GM10847 (cell line): Measurements from ENCODE around the gene LHX3.

ENCODE experiments used
- POLR2A ChIP-seq: IDR thresholded peaks from 2 replicates; pipeline ENCODE4 v1.6.1; 2011; ENCODE audit not compliant: insufficient read length; ENCODE audit errors: extremely low read depth

Gene LHX3

GRCh38 chr9:136206602-136207275 is 1.8 kb upstream of the LHX3 start:
- no peak for TF ChIP-seq POLR2A

- no peak for TF ChIP-seq POLR2A
Observed at GRCh38 chr9:136205707-136205992, 722 bp upstream of the LHX3 start.

DNA sequence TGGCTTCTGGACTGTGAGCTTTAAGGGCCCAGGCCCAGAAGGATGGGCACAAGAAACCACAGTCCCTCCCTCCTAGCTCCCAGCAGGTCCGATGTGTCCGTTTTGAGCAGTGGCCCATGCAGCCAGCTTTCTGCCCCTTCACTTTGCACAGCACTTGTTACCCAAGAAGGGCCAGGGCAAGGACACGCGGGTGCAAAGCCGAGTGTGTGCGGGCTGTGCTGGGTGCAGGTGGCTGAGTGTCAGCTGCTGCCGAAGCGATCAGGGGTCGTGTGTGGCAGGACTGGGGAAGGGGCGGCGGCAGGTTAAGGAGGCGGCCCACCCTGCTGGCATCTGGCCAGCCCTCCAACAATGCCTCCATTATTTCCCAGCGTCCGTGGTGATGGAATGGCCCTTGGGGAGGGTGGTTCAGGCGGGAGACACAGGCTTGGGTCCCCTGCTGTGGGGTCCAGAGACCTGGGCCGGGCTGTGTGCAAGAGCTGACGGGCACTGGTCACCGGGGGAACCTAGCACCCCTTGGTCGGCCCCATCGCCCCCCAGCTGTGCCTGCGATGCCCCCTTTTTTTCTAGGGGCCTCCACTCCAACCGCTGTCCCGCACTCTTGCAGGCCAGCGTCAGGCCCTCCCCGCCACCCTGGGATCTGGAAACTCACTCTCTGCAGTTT is 653 bp downstream of the LHX3 start:
- no peak for TF ChIP-seq POLR2A

DNA sequence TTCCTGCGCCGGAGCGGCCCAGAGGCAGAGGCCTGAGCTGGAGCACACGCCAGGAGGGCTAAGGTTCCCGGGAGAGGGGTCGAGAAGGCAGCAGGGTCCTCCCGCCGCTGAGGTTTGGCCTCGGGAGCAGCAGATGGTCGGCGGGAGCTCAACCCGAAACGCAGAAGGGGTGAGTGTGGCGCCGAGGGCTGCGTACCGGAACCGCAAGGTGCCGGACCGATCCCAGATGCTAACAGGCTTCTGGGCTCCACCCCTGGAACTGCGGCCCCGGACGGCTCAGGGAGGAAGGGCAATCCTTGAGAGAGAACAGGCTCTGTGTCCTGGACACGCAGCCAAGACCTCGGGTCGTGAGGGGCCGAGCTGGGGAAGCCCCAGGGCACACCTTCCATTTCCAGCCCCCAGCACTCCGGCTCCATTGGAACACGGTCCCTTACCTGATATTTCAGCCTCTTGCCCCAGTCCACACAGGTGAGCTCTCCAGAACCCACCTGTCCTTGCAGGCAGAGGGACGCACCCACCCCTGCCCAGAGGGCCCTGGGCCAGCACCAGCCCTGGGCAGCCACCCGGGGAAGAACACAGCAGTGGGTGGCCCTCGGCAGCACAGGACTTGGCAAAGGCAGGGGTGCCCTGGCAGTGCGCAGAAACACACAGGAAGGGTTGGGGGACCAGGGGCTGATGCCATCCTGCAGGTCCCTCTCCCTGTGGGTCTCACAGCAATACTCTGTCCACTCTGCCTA is 1.4 kb downstream of the LHX3 start:
- TF ChIP-seq POLR2A: no peak

DNA sequence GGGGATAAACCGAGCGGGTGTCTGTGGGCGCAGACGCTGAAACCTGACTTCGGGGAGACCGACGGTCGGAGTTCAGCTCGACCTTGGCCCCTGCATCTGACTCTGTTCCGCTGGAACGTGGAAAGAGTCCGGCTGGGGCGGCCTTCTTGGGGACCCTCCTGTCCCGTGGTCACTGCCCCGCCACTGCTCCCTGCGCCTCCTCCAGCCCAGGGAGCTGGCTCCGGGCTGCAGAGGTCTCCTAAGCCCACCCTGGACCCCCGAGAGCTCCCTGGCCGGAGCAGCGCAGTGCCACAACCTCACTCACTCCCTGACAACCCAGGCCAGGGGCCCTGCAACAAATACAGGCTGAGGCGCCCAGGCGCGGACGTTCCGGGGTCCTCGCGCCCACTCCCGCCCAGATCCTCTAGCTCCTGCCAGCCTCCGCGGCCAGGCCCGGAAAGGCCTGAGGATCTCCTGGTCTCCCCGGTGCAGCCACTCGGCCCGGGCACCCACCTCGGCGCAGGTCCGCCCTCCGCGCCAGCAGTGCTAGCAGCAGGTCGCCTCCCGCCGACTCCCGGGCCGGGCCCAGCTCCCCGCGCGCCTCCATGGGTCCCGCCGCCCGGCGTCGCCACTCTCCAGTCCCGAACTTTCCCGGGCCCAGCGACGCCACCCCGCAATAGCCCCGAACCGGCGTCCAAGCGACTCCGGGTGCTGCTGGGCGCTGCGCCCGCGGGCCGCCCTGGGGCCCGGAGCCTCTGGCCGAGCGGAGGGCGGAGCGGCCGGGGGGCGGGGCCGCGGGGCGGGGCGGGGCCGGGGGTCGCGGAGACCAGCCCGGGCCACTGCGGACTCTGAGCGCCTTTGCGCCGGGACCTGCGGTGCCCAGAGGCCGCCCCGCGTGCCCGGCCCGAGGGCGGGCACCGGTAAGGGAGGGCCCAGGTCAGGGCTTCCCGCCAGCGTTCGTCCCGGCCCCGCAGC is 2.2 kb downstream of the LHX3 start:
- TF ChIP-seq POLR2A: no peak

- TF ChIP-seq POLR2A: no peak
Observed at GRCh38 chr9:136201609-136202453, 3.1 kb downstream of the LHX3 start.

DNA sequence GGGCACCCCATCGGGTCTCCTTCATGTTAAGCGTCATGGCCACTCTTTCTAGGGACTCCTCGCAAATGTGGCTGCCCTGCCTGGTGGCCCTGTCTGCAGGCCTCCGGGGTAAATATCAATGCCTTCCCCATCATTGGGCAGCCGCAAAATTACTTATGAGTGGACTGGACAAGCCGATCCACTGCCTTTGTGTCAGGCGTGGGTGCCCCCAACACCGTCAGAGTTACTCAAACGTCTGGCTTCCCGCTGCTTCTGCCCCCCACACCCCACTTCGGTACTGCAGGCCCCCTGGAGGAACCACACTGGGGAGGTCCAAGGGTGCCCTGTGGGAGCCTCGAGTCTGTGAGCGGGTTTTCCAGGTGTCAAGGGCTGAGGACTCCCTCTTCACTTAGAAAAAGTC is 3.8 kb downstream of the LHX3 start:
- TF ChIP-seq POLR2A: no peak

DNA sequence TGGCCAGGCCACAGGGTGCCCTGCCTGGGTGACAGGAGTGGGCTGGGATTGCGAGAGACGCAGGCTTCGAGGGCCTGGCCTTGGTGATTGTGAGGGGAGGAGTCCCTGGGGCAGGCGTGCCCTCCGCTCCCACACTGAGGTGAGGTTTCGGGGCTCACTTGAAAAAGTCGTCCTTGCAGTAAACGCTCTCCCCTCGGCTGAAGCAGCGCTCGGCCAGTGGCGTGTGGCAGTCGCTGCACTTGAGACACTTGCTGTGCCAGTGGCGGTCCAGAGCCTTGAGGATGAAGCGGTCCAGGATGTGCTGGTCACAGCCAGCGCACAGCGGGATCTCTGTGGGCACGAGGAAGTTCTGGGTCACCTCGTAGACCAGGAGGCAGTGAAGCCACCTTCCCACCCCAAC is 4.5 kb downstream of the LHX3 start:
- no peak for TF ChIP-seq POLR2A

DNA sequence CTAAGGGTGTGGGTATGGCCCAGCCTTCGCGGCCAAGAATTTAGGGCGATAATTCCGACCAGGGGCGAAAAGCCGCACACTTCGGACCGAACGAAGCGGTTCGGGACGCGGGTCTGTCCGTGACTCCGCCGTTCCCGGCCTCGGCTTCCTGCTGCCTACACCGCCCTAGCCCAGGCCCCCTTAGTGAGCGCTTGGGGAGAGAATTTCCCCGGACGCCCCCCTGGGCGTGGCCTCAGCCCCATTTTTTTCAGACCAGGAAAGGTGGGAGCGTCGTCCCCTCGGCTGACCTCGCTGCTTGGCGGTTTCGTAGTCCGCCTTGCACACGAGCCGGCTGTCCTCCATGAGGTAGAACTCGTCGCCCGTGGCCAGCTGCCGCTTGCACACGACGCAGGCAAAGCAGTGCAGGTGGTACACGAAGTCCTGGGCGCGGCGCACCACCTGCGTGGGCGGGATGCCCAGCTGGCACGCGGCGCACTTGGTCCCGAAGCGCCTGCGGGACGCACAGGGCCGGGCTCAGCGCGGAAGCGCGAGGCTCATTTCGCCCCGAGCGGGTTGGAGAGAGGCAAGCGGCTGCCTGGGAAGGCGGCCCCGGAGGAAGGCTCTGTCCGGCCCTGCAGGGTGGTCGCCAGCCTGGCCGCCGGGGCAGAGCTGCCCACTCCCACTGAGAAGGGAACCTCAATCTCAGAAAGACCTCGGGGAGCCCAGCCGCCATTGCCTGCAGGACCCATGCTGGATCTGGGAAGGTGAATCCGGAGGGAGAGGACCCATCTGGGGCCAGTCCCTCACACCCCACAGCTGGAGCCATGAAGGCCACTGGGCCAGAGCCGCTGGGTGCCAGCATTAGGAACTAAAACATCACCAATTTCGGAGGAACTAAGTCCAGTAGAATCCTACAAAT is 5.3 kb downstream of the LHX3 start:
- TF ChIP-seq POLR2A: no peak

DNA sequence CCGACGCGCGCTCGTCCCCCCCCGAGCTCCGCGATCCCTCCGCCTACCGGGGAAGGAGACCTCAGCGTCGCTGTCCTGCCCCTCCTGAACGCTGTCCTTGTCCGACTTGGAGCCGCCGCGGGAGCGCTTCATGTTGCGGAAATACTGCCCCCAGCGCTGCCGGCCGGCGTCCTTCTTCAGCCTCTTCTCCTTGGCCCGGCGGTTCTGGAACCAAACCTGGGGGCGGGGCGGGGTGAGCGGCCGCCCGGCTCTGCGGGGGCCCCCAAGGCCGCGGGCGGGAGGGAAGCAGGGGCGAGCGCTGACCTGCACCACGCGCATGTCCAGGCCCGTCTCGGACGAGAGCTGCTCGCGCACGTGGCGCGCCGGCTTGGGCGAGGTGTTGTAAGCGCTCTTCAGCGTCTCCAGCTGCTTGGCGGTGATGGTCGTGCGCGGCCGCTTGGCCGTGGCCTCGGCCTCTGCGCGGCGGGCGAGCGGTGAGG is 6.3 kb downstream of the LHX3 start:
- no peak for TF ChIP-seq POLR2A

DNA sequence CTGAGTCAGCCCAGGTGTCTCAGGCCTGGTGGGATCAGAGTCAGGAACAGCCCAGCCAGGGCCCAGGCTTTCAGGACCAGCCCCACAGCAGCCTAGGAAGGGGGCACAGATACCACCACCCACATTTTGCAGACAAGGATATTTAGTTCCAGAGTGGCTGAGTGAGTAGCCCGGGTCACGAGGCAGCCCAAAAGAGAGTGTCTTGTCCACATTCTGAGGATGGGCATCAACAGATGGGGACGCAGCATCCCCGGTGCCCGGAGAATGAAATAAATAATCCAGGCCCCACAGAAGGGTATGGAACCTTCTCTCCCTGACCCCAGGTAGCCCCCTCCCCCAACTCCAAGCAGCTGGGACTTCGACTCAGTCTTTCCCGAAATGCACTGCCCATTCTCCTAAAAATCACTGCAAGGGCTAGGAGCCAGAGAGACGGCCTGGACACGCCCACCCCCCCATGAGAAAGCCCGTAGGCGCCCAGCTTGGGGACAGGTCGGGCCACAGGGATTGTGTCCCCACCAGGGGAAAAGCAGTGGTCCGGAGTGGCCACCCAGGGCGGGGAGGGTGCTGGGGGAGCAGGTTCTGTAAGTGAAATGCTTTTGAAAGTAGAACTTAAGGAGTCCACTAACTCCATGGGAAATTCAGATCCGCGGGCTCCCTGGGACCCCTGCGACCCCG is 6.9 kb downstream of the LHX3 start:
- TF ChIP-seq POLR2A: no peak

DNA sequence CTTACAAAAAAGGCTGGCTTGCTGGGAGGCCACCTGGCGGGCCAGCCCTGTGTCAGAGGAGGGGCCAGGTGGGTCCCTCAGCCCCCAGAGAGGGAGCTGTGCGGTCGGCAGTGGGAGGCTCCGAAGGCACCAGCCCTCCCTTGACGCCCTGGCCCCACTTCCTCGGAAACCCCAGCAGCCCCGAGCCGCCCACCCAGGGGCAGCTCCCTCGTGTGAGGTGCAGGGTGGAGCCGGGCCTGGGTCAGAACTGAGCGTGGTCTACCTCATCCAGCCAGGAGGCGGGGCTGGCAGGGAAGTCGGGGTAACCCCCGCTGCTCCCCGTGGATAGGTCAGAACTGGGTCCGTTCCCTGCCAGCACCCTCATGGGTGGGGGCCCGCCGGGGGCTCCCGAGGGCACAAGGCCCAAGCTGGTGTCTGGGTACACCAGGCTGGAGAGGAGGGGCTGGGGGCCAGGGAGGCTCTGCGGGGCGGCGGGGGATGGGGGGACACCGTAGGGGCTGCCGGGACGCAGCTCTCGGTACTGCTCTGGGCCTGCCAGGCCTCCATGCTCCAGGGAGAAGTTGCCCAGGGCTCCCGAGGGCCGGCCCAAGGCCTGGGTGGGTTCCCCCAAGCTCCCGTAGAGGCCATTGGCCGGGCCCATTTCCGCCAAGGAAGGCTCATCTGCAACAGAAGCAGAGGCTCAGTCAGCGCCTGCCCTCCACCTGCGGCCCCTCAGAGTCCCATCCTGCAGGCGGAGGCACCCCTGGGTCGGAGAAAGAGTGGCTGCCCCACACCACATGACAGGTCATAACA is 7.6 kb downstream of the LHX3 start:
- no peak for TF ChIP-seq POLR2A
